B cell (primary cell): Measurements from ENCODE around the gene FAXDC2. TPM values are rescaled to one million over a fixed set of nuclear protein-coding genes. Genes with fewer than 3 reads are reported as not detected.
A peak's percentile ranks its signal among the peaks of the same experiment; 100 is the strongest.

ENCODE experiments used
- ATAC-seq: fragments of 200-7000 bp; cut with Tn5 transposase; one replicate; pipeline ENCODE4 v1.10.0; 2021; ENCODE audit warnings: low read depth, mild to moderate bottlenecking, moderate number of reproducible peaks, moderate library complexity
- CTCF ChIA-PET: fragments of 350-600 bp; sonication (Branson Sonifier 250); formaldehyde crosslinking; loops from one replicate; lab custom pipeline; 2021; ENCODE audit warnings: antibody characterized with exemption, inconsistent platforms; lab: Charles Lee
- POLR2A ChIA-PET: fragments of 350-600 bp; sonication (Branson Sonifier 250); formaldehyde crosslinking; loops from one replicate; lab custom pipeline; 2021; ENCODE audit warnings: antibody characterized with exemption; lab: Charles Lee
- DNase-seq: peaks from one replicate; pipeline ENCODE4 v3.0.0; 2013
- H2AFZ ChIP-seq: 2 replicates; pipeline ENCODE4 v1.6.1; 2012; ENCODE audit warnings: mild to moderate bottlenecking, low read depth, low read length; ENCODE audit not compliant: insufficient read depth, poor library complexity, severe bottlenecking
- H3K27ac ChIP-seq, 2 donors: 1 replicate in 1 of 2; 2 replicates in 1 of 2; pipeline ENCODE4 v1.5.1; 2012 to 2013; ENCODE audit warnings: low read length in 2 of 2, mild to moderate bottlenecking in 2 of 2, moderate library complexity in 1 of 2
- H3K27me3 ChIP-seq, 4 experiments: fragments of 200-600 bp in 1 of 4; sonication (generic) in 1 of 4; replicated peaks in 1 of 4; 1 replicate in 2 of 4; 2 replicates in 2 of 4; pipeline versions ENCODE4 v1.6.1 to v1.7.0; 2013 to 2016; ENCODE audit warnings: low read length in 3 of 4, mild to moderate bottlenecking in 2 of 4, mixed read lengths in 1 of 4, moderate library complexity in 1 of 4; ENCODE audit not compliant: insufficient read depth in 4 of 4, control insufficient read depth in 3 of 4; ENCODE audit errors: control extremely low read depth in 1 of 4
- H3K36me3 ChIP-seq, 2 experiments: replicated peaks in 1 of 2; 1 replicate in 1 of 2; 2 replicates in 1 of 2; pipeline versions ENCODE4 v1.6.1 to v1.7.1; 2013; ENCODE audit warnings: low read length in 1 of 2; ENCODE audit not compliant: insufficient read depth in 2 of 2, control insufficient read depth in 1 of 2; ENCODE audit errors: control extremely low read depth in 1 of 2, extremely low read depth in 1 of 2
- H3K4me1 ChIP-seq, 2 donors: fragments of 200-600 bp in 1 of 2; sonication (generic) in 1 of 2; 1 replicate in 1 of 2; 2 replicates in 1 of 2; pipeline versions ENCODE4 v1.5.1 to v1.6.1; 2013 to 2017; ENCODE audit warnings: low read length in 2 of 2; ENCODE audit not compliant: control insufficient read depth in 2 of 2, insufficient read depth in 2 of 2
- H3K4me2 ChIP-seq: replicated peaks from 2 replicates; pipeline ENCODE3; 2012; ENCODE audit warnings: mild to moderate bottlenecking, low read depth, low read length; ENCODE audit not compliant: poor library complexity, severe bottlenecking
- H3K4me3 ChIP-seq, 5 experiments: fragments of 200-600 bp in 1 of 5; sonication (generic) in 1 of 5; 1 replicate in 3 of 5; 2 replicates in 2 of 5; pipeline versions ENCODE4 v1.5.1 to v1.7.0; 2011 to 2016; ENCODE audit warnings: low read length in 4 of 5, mild to moderate bottlenecking in 4 of 5, low read depth in 2 of 5, control low read depth in 1 of 5, moderate library complexity in 1 of 5; ENCODE audit not compliant: insufficient read depth in 1 of 5; ENCODE audit errors: control extremely low read depth in 1 of 5, extremely low read depth in 1 of 5
- H3K79me2 ChIP-seq: fragments of 200-600 bp; sonication (generic); one replicate; pipeline ENCODE4 v1.6.0; 2016; ENCODE audit warnings: low read length; ENCODE audit not compliant: control insufficient read depth, insufficient read depth
- H3K9ac ChIP-seq: fragments of 200-600 bp; sonication (generic); 2 replicates; pipeline ENCODE4 v1.6.1; 2017; ENCODE audit warnings: mild to moderate bottlenecking, low read length, moderate library complexity
- H3K9me3 ChIP-seq, 3 donors: one replicate each; pipeline versions ENCODE4 v1.6.1 to v1.7.1; 2013; ENCODE audit warnings: low read length in 2 of 3; ENCODE audit not compliant: control insufficient read depth in 2 of 3, insufficient read depth in 1 of 3; ENCODE audit errors: control extremely low read depth in 1 of 3
- H4K20me1 ChIP-seq: 2 replicates; pipeline ENCODE4 v1.6.0; 2012; ENCODE audit warnings: mild to moderate bottlenecking, low read length; ENCODE audit not compliant: insufficient read depth, control insufficient read depth, poor library complexity, severe bottlenecking
- H3K27ac Mint-ChIP-seq: one replicate; pipeline ENCODE4 v1.8.0; 2021; ENCODE audit warnings: mixed read lengths
- H3K27me3 Mint-ChIP-seq: one replicate; pipeline ENCODE4 v1.8.0; 2021; ENCODE audit warnings: mixed read lengths
- H3K4me1 Mint-ChIP-seq: one replicate; pipeline ENCODE4 v1.8.0; 2021; ENCODE audit warnings: mixed read lengths
- H3K4me3 Mint-ChIP-seq: one replicate; pipeline ENCODE4 v1.8.0; 2021; ENCODE audit warnings: mixed read lengths
- H3K9me3 Mint-ChIP-seq: one replicate; pipeline ENCODE4 v1.8.0; 2022; ENCODE audit warnings: mixed read lengths; ENCODE audit not compliant: insufficient read depth
- EZH2 ChIP-seq: IDR thresholded peaks from 2 replicates; pipeline ENCODE4 v1.6.1; 2012; ENCODE audit warnings: borderline replicate concordance, low read depth, mild to moderate bottlenecking, moderate library complexity, low read length; ENCODE audit not compliant: insufficient read depth, poor library complexity, severe bottlenecking
- WGBS: methylation state at CpG from one replicate; pipeline ENCODE4 v1.1.5; 2013; ENCODE audit warnings: missing lambda C conversion rate; ENCODE audit not compliant: insufficient coverage; 5-methylcytosine and 5-hydroxymethylcytosine counted together
- intact Hi-C: fragments of 100-400 bp; cut with micrococcal nuclease; formaldehyde crosslinking; loops from one replicate; pipeline ENCODE4 v1.10.0; 2022
- polyA minus RNA-seq: library from RNA; depleted of rRNA, polyadenylated mRNA; stranded (reverse); fragments of >200 nt; gene quantifications from 2 replicates; pipeline ENCODE4 v1.2.3, GENCODE V29; 2012
- polyA plus RNA-seq: library from polyadenylated mRNA; depleted of rRNA; stranded (reverse); fragments of >200 nt; gene quantifications from 2 replicates; pipeline ENCODE4 v1.2.3, GENCODE V29; 2012
- total RNA-seq, 2 donors: library from RNA; stranded (reverse); fragments of 120-200 nt in 1 of 2; gene quantifications; 1 replicate in 1 of 2; 2 replicates in 1 of 2; pipeline versions ENCODE4 v1.2.3 to v1.2.4, GENCODE V29; 2013 to 2022
- TF ChIP-seq, protein P1 (sequence below): fragments of 200-600 bp; IDR thresholded peaks from one replicate; pipeline ENCODE4 v1.8.0; 2022; ENCODE audit warnings: antibody characterized with exemption, mild to moderate bottlenecking

The FAXDC2 gene
- total RNA-seq (0.24 TPM in 1 of 2 replicates, not detected in the other), polyA plus RNA-seq (0.07 and 0.29 TPM in 2 replicates), polyA minus RNA-seq (0.17 and 4.0 TPM in 2 replicates)
- 5.8 TPM for total RNA-seq (2013)

DNA sequence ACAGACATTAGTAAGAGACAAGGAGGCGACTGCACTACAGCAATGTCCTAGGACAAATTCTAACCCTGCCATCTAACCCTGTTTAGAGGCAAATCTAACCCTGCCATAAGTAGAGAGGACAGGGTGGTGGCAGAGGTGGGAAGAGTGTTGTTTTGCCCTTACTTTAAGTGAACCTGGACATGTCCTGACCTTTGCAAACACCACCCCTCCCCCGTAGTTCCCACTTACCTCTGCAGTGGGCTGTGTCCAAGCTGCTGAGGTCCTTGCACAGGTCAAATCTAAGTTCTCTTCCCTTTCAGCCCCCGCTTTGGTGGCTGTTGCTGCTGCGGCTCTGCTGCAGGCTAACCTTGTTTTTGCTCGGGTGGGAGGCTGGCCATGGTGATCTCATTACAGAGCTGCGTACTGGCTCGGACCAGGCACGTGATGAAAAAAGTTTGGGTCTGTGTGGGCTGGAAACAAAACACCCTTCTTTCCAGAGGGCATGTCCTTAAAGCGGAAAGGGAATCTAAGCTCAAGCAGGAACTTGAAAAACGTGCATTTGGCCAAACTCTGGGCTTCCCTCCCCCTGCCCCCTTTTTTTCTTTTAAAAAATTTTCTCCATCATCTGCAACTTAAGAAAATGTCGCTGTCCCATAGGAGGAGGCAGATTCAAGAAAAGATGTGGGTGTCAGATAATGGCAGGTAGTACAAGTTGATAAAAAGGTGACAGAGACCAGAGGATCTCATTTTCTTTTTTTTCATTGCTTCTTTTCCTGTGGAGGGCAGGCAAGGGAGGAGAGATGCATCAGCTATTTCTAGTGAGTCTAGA lies at the start of gene FAXDC2:
Gene FAXDC2 (minus strand): TSS at position 349 of the 808 bp plus-strand sequence. CDS start 12,425 bp downstream, outside the sequence.
- Mint-ChIP-seq H3K4me3 (no peak within 1 kb of the TSS), H3K27ac (no peak within 1 kb of the TSS), H3K27me3 (no peaks in the 10 kb centered on the region), H3K4me1 (no peaks in the 10 kb centered on the region), H3K9me3 (no peaks in the 10 kb centered on the region)
- no peak within 1 kb of the TSS for H3K4me2 ChIP-seq
- ChIA-PET CTCF (interaction anchor here (1.1 kb wide), 1 partner anchor 200 kb away, joined by 3 read pairs; no protein-coding TSS in a partner anchor), POLR2A (no interaction called here)
- no peaks in the 10 kb centered on the region for H4K20me1 ChIP-seq
- ATAC-seq (no peak), DNase-seq (no peak)
- H3K27ac ChIP-seq, result no peak within 1 kb of the TSS
- H3K36me3 ChIP-seq, result no peaks in the 10 kb centered on the region
- H3K9me3 ChIP-seq, result no peaks in the 10 kb centered on the region
- H3K9ac ChIP-seq, result no peak within 1 kb of the TSS
- H2AFZ ChIP-seq, result peak within 1 kb of the TSS; percentile 24
- TF ChIP-seq, protein P1, sequence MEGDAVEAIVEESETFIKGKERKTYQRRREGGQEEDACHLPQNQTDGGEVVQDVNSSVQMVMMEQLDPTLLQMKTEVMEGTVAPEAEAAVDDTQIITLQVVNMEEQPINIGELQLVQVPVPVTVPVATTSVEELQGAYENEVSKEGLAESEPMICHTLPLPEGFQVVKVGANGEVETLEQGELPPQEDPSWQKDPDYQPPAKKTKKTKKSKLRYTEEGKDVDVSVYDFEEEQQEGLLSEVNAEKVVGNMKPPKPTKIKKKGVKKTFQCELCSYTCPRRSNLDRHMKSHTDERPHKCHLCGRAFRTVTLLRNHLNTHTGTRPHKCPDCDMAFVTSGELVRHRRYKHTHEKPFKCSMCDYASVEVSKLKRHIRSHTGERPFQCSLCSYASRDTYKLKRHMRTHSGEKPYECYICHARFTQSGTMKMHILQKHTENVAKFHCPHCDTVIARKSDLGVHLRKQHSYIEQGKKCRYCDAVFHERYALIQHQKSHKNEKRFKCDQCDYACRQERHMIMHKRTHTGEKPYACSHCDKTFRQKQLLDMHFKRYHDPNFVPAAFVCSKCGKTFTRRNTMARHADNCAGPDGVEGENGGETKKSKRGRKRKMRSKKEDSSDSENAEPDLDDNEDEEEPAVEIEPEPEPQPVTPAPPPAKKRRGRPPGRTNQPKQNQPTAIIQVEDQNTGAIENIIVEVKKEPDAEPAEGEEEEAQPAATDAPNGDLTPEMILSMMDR, result no peak
- no peak for TF ChIP-seq EZH2
- intact Hi-C loops, result no loop called here
- no peaks in the 10 kb centered on the region for H3K27me3 ChIP-seq
- no peaks in the 10 kb centered on the region for H3K79me2 ChIP-seq
- H3K4me3 ChIP-seq, result no peak within 1 kb of the TSS
- H3K4me1 ChIP-seq, result peaks cover 0 to 7% of the 10 kb centered on the region in 2 donors
- 11% methylated on average over 8 of the region's 11 CpGs for WGBS

DNA sequence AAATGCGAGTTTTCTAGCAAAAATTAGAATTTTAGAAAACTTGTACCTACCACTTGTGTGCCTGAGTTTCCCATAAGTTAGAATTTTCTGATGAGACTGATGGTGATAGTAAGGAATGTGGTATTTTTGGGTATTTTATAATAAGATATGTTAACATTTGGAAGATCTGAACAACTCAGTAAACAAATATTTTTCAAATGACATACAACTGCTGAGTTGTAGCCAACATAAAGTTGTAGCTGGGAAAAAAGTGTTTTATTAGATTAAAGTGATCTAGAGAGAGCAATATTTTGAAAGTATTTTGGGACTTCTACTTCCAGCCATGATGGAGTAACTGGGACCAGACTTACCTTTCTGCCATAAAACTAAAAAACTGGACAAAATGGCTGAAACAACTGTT lies 49.7 kb upstream of the FAXDC2 start:
- DNase-seq, result no peak
- no peak for ATAC-seq
- Histone ChIP-seq H3K9ac (no peak overlapping the region), H2AFZ (no peak overlapping the region), H3K4me2 (no peak overlapping the region), H3K4me1 (no peaks in the 10 kb centered on the region), H3K27ac (no peak overlapping the region), H3K9me3 (no peaks in the 10 kb centered on the region), H4K20me1 (no peaks in the 10 kb centered on the region), H3K79me2 (no peaks in the 10 kb centered on the region), H3K27me3 (no peaks in the 10 kb centered on the region), H3K4me3 (no peak overlapping the region), H3K36me3 (peaks cover 18 to 76% of the 10 kb centered on the region in 2 experiments)
- ChIA-PET CTCF (no interaction called here), POLR2A (no interaction called here)
- intact Hi-C loops, result no loop called here
- no peaks in the 10 kb centered on the region for H3K27me3 Mint-ChIP-seq
- no peak for TF ChIP-seq EZH2
- TF ChIP-seq, protein P1, result no peak
- no peaks in the 10 kb centered on the region for H3K4me1 Mint-ChIP-seq
- no peak overlapping the region for H3K27ac Mint-ChIP-seq
- H3K4me3 Mint-ChIP-seq, result no peak overlapping the region
- WGBS, result no CpG with 5 or more reads among the region's 1 CpG
- no peaks in the 10 kb centered on the region for H3K9me3 Mint-ChIP-seq
